Measurements from ENCODE around the gene CD302.
"Not testable (repeated sequence)": the region's sequence is repeated elsewhere in the genome, so short reads cannot be mapped to it uniquely, and the experiment has no call there.

CD302 gene

DNA sequence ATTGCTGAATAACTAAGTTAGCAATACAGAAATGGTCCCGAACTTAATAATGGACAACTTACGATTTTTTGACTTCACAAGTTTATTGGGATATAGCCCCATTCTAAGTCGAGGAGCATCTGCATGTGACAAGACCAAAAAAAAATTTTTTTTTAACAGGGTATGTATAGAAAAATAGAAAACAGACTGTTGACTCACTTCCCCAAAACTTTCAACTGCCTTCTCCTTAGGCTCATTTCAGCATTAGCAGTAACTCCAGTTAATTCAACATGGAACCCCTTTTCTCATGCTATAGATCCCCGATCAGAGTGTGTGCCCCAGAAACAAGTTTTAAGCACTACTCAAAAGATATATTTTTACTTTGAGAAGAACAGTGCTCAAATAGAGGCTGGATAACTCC lies 5.4 kb downstream of the CD302 start:
- Histone ChIP-seq H3K27ac (ENCODE audit: low read depth, low read length) (no peak overlapping the region), H3K9ac (ENCODE audit: low read depth, low read length) (no peak overlapping the region), H3K36me3 (ENCODE audit: insufficient read depth, low read length) (no peaks in the 10 kb centered on the region), H3K27me3 (ENCODE audit: insufficient read depth, low read length) (peaks cover 24% of the 10 kb centered on the region), H3K4me1 (ENCODE audit: insufficient read depth, low read length) (peaks cover 9% of the 10 kb centered on the region), H3K9me3 (ENCODE audit: insufficient read depth, low read depth, low read length) (no peaks in the 10 kb centered on the region), H3K4me3 (ENCODE audit: low read length) (no peak overlapping the region)
- WGBS = 96% methylated on average over 4 of the region's 4 CpGs

DNA sequence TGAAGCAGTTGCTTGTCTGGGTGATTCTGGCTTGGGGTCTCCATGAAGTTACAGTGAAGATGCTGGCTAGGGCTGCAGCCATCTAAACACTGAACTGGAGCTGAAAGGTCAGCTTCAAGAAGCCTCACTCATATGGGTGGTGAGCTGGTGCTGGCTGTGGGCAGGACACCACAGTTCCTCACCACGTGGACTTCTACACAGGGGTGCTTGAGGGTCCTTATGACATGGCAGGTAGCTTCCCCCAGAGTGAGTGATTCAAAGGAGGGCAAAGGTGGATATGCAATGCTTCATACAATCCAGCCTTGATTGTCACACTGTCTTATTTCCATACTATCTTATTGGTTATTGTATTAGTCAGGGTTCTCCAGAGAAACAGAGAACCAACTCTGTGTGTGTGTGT lies 6.0 kb downstream of the CD302 start:
- no peaks in the 10 kb centered on the region for H3K36me3 ChIP-seq (ENCODE audit: insufficient read depth, low read length)
- peaks cover 18% of the 10 kb centered on the region for H3K27me3 ChIP-seq (ENCODE audit: insufficient read depth, low read length)
- H3K9ac ChIP-seq (ENCODE audit: low read depth, low read length) = no peak overlapping the region
- no peak overlapping the region for H3K4me3 ChIP-seq (ENCODE audit: low read length)
- H3K9me3 ChIP-seq (ENCODE audit: insufficient read depth, low read depth, low read length) = no peaks in the 10 kb centered on the region
- H3K27ac ChIP-seq (ENCODE audit: low read depth, low read length) = no peak overlapping the region
- peaks cover 10% of the 10 kb centered on the region for H3K4me1 ChIP-seq (ENCODE audit: insufficient read depth, low read length)
- 88% methylated on average over 1 of the region's 1 CpG for WGBS

DNA sequence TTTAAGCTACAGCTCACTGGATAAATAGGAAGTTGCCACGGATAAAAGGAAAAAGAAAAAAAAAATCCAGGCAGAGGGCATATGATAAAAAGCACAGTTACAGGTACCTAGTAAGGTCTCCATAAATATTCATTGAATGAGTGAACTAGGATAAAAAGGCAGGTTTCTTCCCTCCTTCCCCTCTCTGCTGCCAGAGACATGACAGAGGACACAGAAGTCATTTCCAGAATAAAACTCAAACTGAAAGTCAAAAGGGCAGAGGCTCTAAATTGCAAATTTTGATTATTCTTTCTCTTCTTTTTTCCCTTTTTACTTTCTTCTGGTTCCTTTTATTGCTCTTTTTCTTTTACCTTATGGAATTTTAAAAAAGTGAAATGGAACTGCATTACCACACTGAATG lies 7.7 kb downstream of the CD302 start:
- Histone ChIP-seq H3K9me3 (ENCODE audit: insufficient read depth, low read depth, low read length) (no peaks in the 10 kb centered on the region), H3K4me1 (ENCODE audit: insufficient read depth, low read length) (peaks cover 16% of the 10 kb centered on the region), H3K36me3 (ENCODE audit: insufficient read depth, low read length) (no peaks in the 10 kb centered on the region), H3K4me3 (ENCODE audit: low read length) (no peak overlapping the region), H3K27ac (ENCODE audit: low read depth, low read length) (no peak overlapping the region), H3K27me3 (ENCODE audit: insufficient read depth, low read length) (peaks cover 1% of the 10 kb centered on the region), H3K9ac (ENCODE audit: low read depth, low read length) (no peak overlapping the region)
- 92% methylated on average over 1 of the region's 1 CpG for WGBS

DNA sequence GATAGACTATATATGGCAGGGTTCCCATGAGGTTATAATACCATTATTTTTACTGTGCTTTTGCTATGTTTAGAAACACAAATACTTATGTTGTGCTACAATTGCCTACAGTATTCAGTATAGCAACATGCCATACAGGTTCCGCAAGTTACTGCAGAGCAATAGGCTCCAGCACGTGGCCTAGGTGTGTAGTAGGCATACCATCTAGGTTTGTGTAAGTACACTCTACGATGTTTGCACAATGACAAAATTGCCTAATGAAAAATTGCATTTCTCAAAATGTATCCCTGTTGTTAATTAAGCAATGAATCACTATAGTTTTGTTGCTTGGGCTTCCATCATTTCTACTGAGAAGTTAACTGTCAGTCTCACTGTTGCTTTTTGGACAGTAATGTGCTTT lies 9.8 kb downstream of the CD302 start:
- Histone ChIP-seq H3K4me3 (ENCODE audit: low read length) (no peak overlapping the region), H3K36me3 (ENCODE audit: insufficient read depth, low read length) (no peaks in the 10 kb centered on the region), H3K27ac (ENCODE audit: low read depth, low read length) (no peak overlapping the region), H3K4me1 (ENCODE audit: insufficient read depth, low read length) (peaks cover 16% of the 10 kb centered on the region), H3K9ac (ENCODE audit: low read depth, low read length) (no peak overlapping the region), H3K9me3 (ENCODE audit: insufficient read depth, low read depth, low read length) (no peaks in the 10 kb centered on the region), H3K27me3 (ENCODE audit: insufficient read depth, low read length) (no peaks in the 10 kb centered on the region)
- WGBS = 93% methylated on average over 3 of the region's 3 CpGs

DNA sequence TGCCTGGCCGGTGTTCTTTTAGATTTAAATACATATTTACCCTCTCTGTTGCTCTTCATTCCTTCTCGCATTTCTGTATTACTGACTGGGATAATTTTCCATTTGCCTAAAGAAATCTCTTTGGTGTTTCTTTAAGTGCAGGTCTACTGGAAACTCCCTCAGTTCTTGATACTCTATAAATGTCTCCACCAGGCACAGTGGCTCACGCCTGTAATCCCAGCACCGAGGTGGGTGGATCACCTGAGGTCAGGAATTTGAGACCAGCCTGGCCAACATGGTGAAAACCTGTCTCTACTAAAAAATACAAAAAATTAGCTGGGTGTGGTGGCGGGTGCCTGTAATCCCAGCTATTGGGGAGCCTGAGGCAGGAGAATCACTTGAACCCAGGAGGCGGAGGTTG lies 10.4 kb downstream of the CD302 start:
- WGBS = 84% methylated on average over 6 of the region's 6 CpGs
- Histone ChIP-seq H3K27ac (ENCODE audit: low read depth, low read length) (0 out of 2 replicates have a peak overlapping the region, but pooled peaks have one; percentile 18), H3K4me1 (ENCODE audit: insufficient read depth, low read length) (peaks cover 16% of the 10 kb centered on the region)
- H3K27me3 ChIP-seq (ENCODE audit: insufficient read depth, low read length); H3K9me3 ChIP-seq (ENCODE audit: insufficient read depth, low read depth, low read length); H3K9ac ChIP-seq (ENCODE audit: low read depth, low read length); H3K36me3 ChIP-seq (ENCODE audit: insufficient read depth, low read length); H3K4me3 ChIP-seq (ENCODE audit: low read length): not testable (repeated sequence)

DNA sequence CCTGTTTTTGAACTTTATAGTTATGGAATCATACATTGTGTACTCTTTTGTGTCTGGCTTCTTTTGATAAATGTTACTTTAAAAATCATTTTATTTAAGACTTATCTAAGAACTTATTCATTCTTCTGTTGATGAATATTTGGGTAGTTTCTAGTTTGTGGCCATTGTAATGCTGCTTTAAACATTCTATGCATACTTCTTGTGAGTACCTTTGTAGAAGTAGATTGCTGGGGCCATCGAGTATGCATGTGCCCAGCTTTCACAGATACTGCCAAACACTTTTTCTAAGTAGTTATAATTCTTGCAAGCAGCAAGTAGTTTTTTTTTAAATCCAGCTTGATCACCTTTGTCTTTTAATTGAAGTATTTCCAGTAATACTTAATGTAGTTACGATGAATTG lies 11.1 kb downstream of the CD302 start:
- Histone ChIP-seq H3K36me3 (ENCODE audit: insufficient read depth, low read length) (no peaks in the 10 kb centered on the region), H3K27me3 (ENCODE audit: insufficient read depth, low read length) (no peaks in the 10 kb centered on the region), H3K4me3 (ENCODE audit: low read length) (no peak overlapping the region; the same call in 1 of the 2 replicates), H3K9ac (ENCODE audit: low read depth, low read length) (no peak overlapping the region), H3K27ac (ENCODE audit: low read depth, low read length) (no peak overlapping the region), H3K9me3 (ENCODE audit: insufficient read depth, low read depth, low read length) (no peaks in the 10 kb centered on the region), H3K4me1 (ENCODE audit: insufficient read depth, low read length) (peaks cover 16% of the 10 kb centered on the region)
- WGBS = no CpG with 5 or more reads among the region's 2 CpGs

DNA sequence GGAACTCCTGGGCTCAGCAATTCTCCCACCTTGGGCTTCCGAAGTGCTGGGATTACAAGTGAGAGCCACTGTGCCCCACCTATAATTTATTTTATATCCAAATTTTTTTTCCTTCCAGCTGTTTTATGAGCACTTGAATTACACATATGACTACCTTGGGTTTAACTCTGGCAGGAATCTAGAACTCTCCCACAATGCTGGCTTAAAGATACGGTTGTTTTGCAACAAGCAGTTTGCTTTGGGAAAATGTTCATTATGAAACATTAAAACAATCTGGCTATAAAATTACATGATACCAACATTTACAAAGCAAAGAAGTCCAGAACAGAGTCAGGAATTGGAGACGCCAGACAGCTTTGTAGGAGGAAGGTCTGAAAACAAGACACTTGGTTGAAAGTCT lies 12.8 kb downstream of the CD302 start:
- Histone ChIP-seq H3K9me3 (ENCODE audit: insufficient read depth, low read depth, low read length) (no peaks in the 10 kb centered on the region), H3K9ac (ENCODE audit: low read depth, low read length) (no peak overlapping the region), H3K27me3 (ENCODE audit: insufficient read depth, low read length) (no peaks in the 10 kb centered on the region), H3K4me1 (ENCODE audit: insufficient read depth, low read length) (peaks cover 16% of the 10 kb centered on the region), H3K27ac (ENCODE audit: low read depth, low read length) (no peak overlapping the region), H3K36me3 (ENCODE audit: insufficient read depth, low read length) (no peaks in the 10 kb centered on the region), H3K4me3 (ENCODE audit: low read length) (no peak overlapping the region)
- WGBS = 94% methylated on average over 3 of the region's 3 CpGs

DNA sequence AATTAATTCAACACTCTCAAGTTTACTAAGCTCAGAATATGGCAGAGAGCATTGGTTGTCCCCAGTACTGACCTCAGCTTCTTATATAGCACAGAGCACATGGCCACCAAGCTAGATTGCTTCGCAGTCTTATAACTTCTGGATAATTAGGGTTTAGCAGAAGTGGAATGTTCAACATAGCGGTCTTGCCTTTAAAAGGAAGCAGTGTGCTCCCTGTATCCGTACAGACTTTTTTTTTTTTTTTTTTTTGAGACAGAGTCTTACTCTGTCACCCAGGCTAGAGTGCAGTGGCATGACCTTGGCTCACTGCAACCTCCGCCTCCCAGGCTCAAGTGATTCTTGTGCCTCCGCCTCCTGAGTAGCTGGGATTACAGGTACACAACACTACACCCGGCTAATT lies 13.3 kb downstream of the CD302 start:
- H3K36me3 ChIP-seq (ENCODE audit: insufficient read depth, low read length); H3K4me3 ChIP-seq (ENCODE audit: low read length); H3K9me3 ChIP-seq (ENCODE audit: insufficient read depth, low read depth, low read length); H3K9ac ChIP-seq (ENCODE audit: low read depth, low read length); H3K27me3 ChIP-seq (ENCODE audit: insufficient read depth, low read length); H3K27ac ChIP-seq (ENCODE audit: low read depth, low read length): not testable (repeated sequence)
- H3K4me1 ChIP-seq (ENCODE audit: insufficient read depth, low read length) = peaks cover 16% of the 10 kb centered on the region
- 94% methylated on average over 6 of the region's 6 CpGs for WGBS

DNA sequence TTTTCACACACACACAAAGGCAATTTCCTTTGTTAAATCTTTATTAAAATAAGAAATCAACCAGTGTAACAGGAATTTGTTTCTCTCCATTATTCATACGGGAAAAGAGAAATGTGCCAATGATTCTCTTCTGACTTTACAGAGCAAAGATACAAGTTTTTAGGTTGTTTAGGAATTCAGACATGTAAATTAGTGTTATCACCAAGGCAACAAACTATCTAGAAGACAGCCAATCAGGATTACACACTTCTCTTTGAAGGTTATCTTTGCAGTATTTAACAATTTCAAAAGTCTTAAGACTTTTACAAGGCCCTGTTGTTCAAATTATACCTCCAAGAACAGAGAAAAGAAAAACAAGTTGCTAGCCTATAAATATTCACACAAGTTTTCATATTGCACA lies 14.5 kb downstream of the CD302 start:
- no peak overlapping the region for H3K4me3 ChIP-seq (ENCODE audit: low read length)
- WGBS = 67% methylated on average over 1 of the region's 1 CpG

DNA sequence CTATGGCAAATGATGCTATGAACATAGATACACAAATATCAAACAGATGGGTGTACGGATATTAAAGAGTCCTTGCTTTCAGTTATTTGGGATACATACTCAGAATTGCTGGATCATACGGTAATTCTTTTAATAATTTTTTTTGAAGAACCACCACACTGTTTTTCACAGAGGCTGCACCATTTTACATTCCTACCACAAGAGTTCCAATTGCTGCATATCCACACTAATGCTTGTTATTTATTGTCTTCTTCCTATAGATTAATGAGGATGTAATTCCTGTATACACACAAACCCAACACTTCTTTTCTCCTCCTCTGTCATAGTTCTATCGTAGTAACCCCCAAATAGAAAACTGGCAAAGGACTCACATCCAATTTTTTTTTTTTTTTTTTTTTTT lies 21.7 kb downstream of the CD302 start:
- no peaks in the 10 kb centered on the region for H3K36me3 ChIP-seq (ENCODE audit: insufficient read depth, low read length)
- no peak overlapping the region for H3K9ac ChIP-seq (ENCODE audit: low read depth, low read length)
- no peaks in the 10 kb centered on the region for H3K27me3 ChIP-seq (ENCODE audit: insufficient read depth, low read length)
- WGBS = 95% methylated on average over 3 of the region's 3 CpGs
- no peaks in the 10 kb centered on the region for H3K9me3 ChIP-seq (ENCODE audit: insufficient read depth, low read depth, low read length)
- no peak overlapping the region for H3K27ac ChIP-seq (ENCODE audit: low read depth, low read length)
- H3K4me3 ChIP-seq (ENCODE audit: low read length) = no peak overlapping the region
- H3K4me1 ChIP-seq (ENCODE audit: insufficient read depth, low read length) = no peaks in the 10 kb centered on the region

More for the DNA sequence above, 14.5 kb downstream of the CD302 start:
- Histone ChIP-seq H3K9ac (ENCODE audit: low read depth, low read length) (no peak overlapping the region), H3K9me3 (ENCODE audit: insufficient read depth, low read depth, low read length) (no peaks in the 10 kb centered on the region), H3K27ac (ENCODE audit: low read depth, low read length) (no peak overlapping the region), H3K27me3 (ENCODE audit: insufficient read depth, low read length) (no peaks in the 10 kb centered on the region), H3K36me3 (ENCODE audit: insufficient read depth, low read length) (no peaks in the 10 kb centered on the region), H3K4me1 (ENCODE audit: insufficient read depth, low read length) (peaks cover 16% of the 10 kb centered on the region)

DNA sequence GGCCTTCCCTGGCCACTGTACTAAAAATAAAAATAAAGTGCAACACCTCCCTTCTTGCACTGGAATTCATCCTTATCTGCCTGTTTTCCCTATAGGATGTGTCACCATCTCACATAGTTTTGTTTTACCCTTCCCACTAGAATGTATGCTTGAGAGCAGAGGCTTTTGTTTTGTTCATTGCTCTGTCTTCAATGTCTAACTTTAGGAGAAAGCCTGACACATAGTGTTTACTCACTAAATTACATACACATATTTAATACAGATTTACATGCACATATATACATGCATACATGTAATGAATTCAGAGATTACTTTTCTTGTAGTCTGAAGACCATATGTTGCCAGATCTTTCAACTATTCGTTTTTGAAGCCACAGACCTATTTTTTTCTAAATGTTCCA lies 23.0 kb downstream of the CD302 start:
- H3K36me3 ChIP-seq (ENCODE audit: insufficient read depth, low read length) = no peaks in the 10 kb centered on the region
- no peaks in the 10 kb centered on the region for H3K27me3 ChIP-seq (ENCODE audit: insufficient read depth, low read length)
- H3K27ac ChIP-seq (ENCODE audit: low read depth, low read length) = no peak overlapping the region
- H3K9ac ChIP-seq (ENCODE audit: low read depth, low read length) = no peak overlapping the region
- H3K4me3 ChIP-seq (ENCODE audit: low read length) = no peak overlapping the region
- WGBS = 67% methylated on average over 1 of the region's 1 CpG
- H3K4me1 ChIP-seq (ENCODE audit: insufficient read depth, low read length) = no peaks in the 10 kb centered on the region
- H3K9me3 ChIP-seq (ENCODE audit: insufficient read depth, low read depth, low read length) = no peaks in the 10 kb centered on the region

DNA sequence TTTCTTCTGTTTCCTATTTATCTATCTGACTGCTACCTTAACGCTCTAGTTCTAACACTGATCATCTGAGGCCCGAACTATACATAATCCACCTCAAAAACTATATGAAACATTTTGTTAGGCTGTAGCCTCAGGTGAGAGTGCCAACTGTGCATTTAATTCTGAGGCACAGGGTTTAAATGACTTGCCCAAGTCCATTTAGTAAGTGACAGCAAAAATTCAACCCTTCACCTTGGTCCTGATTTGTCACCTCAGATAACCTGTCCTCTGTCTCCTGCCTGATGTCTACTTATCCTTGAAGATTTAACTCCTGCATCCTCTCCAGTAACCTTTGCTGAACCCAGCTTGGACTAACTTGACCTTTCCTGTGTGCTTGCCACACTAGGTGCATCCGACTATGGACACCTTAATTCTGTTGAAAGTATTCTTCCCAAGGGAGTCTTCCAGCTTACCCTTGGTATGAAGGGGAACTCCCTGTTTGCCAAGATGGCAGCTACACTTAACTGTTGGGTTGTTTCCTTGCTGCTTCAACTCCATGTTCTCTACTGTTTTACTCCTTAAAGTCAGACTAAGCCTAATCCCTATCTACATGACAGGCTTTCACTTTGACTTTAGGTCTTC lies 23.5 kb downstream of the CD302 start:
- Histone ChIP-seq H3K9me3 (ENCODE audit: insufficient read depth, low read depth, low read length) (no peaks in the 10 kb centered on the region), H3K9ac (ENCODE audit: low read depth, low read length) (no peak overlapping the region), H3K27me3 (ENCODE audit: insufficient read depth, low read length) (no peaks in the 10 kb centered on the region), H3K27ac (ENCODE audit: low read depth, low read length) (no peak overlapping the region), H3K4me1 (ENCODE audit: insufficient read depth, low read length) (no peaks in the 10 kb centered on the region), H3K4me3 (ENCODE audit: low read length) (no peak overlapping the region), H3K36me3 (ENCODE audit: insufficient read depth, low read length) (no peaks in the 10 kb centered on the region)
- 63% methylated on average over 3 of the region's 3 CpGs for WGBS

Data from HUES64 (cell line).